ENCODE data around the gene ASTE1.

DNA sequence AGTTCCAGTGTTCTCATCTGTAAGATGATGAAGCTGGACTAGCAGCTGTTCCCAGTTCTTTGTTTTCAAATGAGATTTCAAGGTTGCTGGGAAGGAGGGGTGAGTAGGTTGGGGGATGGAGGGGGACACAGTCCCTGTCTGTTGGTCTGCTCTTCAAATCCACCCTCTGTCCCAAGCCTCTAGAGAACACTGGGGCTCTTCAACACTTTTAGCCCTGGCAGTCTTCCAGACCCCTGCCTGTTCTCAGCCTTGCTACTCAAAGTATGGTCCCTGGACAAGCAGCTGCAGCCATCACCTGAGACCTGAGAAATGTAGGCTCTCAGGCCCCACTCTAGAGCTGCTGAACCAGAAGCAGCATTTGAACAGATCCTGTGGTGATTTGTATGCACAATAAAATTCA is 41.4 kb upstream of the ASTE1 start:
- TF ChIP-seq, protein P1, sequence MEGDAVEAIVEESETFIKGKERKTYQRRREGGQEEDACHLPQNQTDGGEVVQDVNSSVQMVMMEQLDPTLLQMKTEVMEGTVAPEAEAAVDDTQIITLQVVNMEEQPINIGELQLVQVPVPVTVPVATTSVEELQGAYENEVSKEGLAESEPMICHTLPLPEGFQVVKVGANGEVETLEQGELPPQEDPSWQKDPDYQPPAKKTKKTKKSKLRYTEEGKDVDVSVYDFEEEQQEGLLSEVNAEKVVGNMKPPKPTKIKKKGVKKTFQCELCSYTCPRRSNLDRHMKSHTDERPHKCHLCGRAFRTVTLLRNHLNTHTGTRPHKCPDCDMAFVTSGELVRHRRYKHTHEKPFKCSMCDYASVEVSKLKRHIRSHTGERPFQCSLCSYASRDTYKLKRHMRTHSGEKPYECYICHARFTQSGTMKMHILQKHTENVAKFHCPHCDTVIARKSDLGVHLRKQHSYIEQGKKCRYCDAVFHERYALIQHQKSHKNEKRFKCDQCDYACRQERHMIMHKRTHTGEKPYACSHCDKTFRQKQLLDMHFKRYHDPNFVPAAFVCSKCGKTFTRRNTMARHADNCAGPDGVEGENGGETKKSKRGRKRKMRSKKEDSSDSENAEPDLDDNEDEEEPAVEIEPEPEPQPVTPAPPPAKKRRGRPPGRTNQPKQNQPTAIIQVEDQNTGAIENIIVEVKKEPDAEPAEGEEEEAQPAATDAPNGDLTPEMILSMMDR (conservative IDR thresholded peaks at IDR 0.05; ENCODE audit: low read length) = no peak
- TF ChIP-seq EZH2phosphoT487 (IDR thresholded peaks at IDR 0.05; ENCODE audit: borderline replicate concordance, low read depth, low read length) = no peak
